ENCODE data around the gene CNTN1.

CNTN1 gene

GRCh38 chr12:40874868-40875267, 182.6 kb downstream of the CNTN1 start:
- ChIA-PET CTCF (no interaction called here), POLR2A (no interaction called here)
- 100% methylated on average over 1 of the region's 1 CpG for WGBS (ENCODE audit: insufficient coverage)
- Histone ChIP-seq H3K27me3 (replicated peaks in 2 of 5; ENCODE audit: control insufficient read depth in 4 of 5, insufficient read depth in 5 of 5, low read length in 4 of 5) (no peaks in the 10 kb centered on the region), H3K9me3 (ENCODE audit: control extremely low read depth in 1 of 5, control insufficient read depth in 4 of 5, insufficient read depth in 2 of 5, low read depth in 1 of 5, low read length in 4 of 5) (no peaks in the 10 kb centered on the region), H3K4me3 (ENCODE audit: control insufficient read depth in 1 of 7, extremely low read depth in 1 of 7, insufficient read depth in 4 of 7, low read depth in 2 of 7, low read length in 6 of 7) (no peak overlapping the region), H3K36me3 (ENCODE audit: control insufficient read depth in 4 of 4, insufficient read depth in 4 of 4, low read length in 3 of 4) (no peaks in the 10 kb centered on the region), H3K27ac (ENCODE audit: insufficient read depth in 1 of 2, low read depth in 1 of 2, low read length in 2 of 2, poor library complexity in 1 of 2, severe bottlenecking in 2 of 2) (no peak overlapping the region), H3K4me1 (ENCODE audit: control extremely low read depth in 1 of 4, control insufficient read depth in 4 of 4, insufficient read depth in 4 of 4, low read length in 3 of 4) (no peaks in the 10 kb centered on the region)
- no peak for DNase-seq

DNA sequence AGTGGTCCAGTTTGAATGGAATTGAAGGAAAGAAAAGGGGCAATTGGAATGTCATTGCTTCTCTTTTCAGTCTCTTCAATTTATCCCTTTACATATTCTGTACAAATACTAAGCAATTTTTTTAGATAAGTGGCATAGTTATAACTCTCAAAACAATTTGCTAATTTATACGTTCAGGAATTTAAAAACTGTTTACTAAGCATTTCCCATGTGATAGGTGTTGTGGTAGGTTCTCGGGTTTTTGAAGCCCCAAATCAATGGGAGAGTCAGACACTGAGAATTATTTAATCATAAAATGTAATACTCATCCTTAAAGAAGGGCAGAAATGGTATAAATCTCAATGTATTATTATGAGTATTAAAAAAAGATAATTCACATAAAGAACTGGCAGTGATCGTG, 197.1 kb downstream of the CNTN1 start:
- Histone ChIP-seq H3K27ac (ENCODE audit: insufficient read depth in 1 of 2, low read depth in 1 of 2, low read length in 2 of 2, poor library complexity in 1 of 2, severe bottlenecking in 2 of 2) (no peak overlapping the region), H3K36me3 (ENCODE audit: control insufficient read depth in 4 of 4, insufficient read depth in 4 of 4, low read length in 3 of 4) (no peaks in the 10 kb centered on the region), H3K27me3 (replicated peaks in 2 of 5; ENCODE audit: control insufficient read depth in 4 of 5, insufficient read depth in 5 of 5, low read length in 4 of 5) (no peaks in the 10 kb centered on the region), H3K9me3 (ENCODE audit: control extremely low read depth in 1 of 5, control insufficient read depth in 4 of 5, insufficient read depth in 2 of 5, low read depth in 1 of 5, low read length in 4 of 5) (no peaks in the 10 kb centered on the region), H3K4me3 (ENCODE audit: control insufficient read depth in 1 of 7, extremely low read depth in 1 of 7, insufficient read depth in 4 of 7, low read depth in 2 of 7, low read length in 6 of 7) (no peak overlapping the region), H3K4me1 (ENCODE audit: control extremely low read depth in 1 of 4, control insufficient read depth in 4 of 4, insufficient read depth in 4 of 4, low read length in 3 of 4) (no peaks in the 10 kb centered on the region)
- 100% methylated on average over 1 of the region's 3 CpGs for WGBS (ENCODE audit: insufficient coverage)
- POLR2A ChIA-PET: no interaction called here
- CTCF ChIA-PET: no interaction called here
- no peak for DNase-seq

DNA sequence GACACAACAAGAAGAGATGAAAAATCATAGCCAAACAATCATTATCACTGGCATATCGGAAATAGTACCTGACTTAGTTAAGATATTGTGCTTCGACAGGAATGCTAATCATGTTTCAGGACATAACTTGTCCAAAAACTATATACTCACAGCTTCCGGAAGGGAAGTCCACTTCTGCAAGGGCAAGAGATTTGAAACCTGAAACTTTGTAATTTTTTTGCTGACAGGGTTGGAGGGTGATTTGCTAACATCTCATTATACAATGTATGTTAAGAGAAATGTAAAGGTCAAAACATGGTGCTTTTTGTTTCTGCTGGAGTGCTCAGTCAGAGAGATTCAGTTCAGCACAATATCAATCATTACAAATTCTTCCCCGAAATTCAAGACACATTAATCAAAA, 200.3 kb downstream of the CNTN1 start:
- Histone ChIP-seq H3K27me3 (replicated peaks in 2 of 5; ENCODE audit: control insufficient read depth in 4 of 5, insufficient read depth in 5 of 5, low read length in 4 of 5) (no peaks in the 10 kb centered on the region), H3K9me3 (ENCODE audit: control extremely low read depth in 1 of 5, control insufficient read depth in 4 of 5, insufficient read depth in 2 of 5, low read depth in 1 of 5, low read length in 4 of 5) (no peaks in the 10 kb centered on the region), H3K36me3 (ENCODE audit: control insufficient read depth in 4 of 4, insufficient read depth in 4 of 4, low read length in 3 of 4) (no peaks in the 10 kb centered on the region), H3K4me1 (ENCODE audit: control extremely low read depth in 1 of 4, control insufficient read depth in 4 of 4, insufficient read depth in 4 of 4, low read length in 3 of 4) (no peaks in the 10 kb centered on the region), H3K27ac (ENCODE audit: insufficient read depth in 1 of 2, low read depth in 1 of 2, low read length in 2 of 2, poor library complexity in 1 of 2, severe bottlenecking in 2 of 2) (no peak overlapping the region), H3K4me3 (ENCODE audit: control insufficient read depth in 1 of 7, extremely low read depth in 1 of 7, insufficient read depth in 4 of 7, low read depth in 2 of 7, low read length in 6 of 7) (no peak overlapping the region)
- ChIA-PET POLR2A (no interaction called here), CTCF (no interaction called here)
- no peak for DNase-seq
- 100% methylated on average over 1 of the region's 4 CpGs for WGBS (ENCODE audit: insufficient coverage)

- H3K4me3 ChIP-seq (ENCODE audit: control insufficient read depth in 1 of 7, extremely low read depth in 1 of 7, insufficient read depth in 4 of 7, low read depth in 2 of 7, low read length in 6 of 7): no peak overlapping the region
- H3K27ac ChIP-seq (ENCODE audit: insufficient read depth in 1 of 2, low read depth in 1 of 2, low read length in 2 of 2, poor library complexity in 1 of 2, severe bottlenecking in 2 of 2): no peak overlapping the region
- ChIA-PET CTCF (no interaction called here), POLR2A (no interaction called here)
- H3K36me3 ChIP-seq (ENCODE audit: control insufficient read depth in 4 of 4, insufficient read depth in 4 of 4, low read length in 3 of 4): no peaks in the 10 kb centered on the region
- no peaks in the 10 kb centered on the region for H3K9me3 ChIP-seq (ENCODE audit: control extremely low read depth in 1 of 5, control insufficient read depth in 4 of 5, insufficient read depth in 2 of 5, low read depth in 1 of 5, low read length in 4 of 5)
- no peaks in the 10 kb centered on the region for H3K4me1 ChIP-seq (ENCODE audit: control extremely low read depth in 1 of 4, control insufficient read depth in 4 of 4, insufficient read depth in 4 of 4, low read length in 3 of 4)
- H3K27me3 ChIP-seq (replicated peaks in 2 of 5; ENCODE audit: control insufficient read depth in 4 of 5, insufficient read depth in 5 of 5, low read length in 4 of 5): peaks cover 0 to 2% (median 0%) of the 10 kb centered on the region in 5 experiments
- 96% methylated on average over 3 of the region's 3 CpGs for WGBS (ENCODE audit: insufficient coverage)
- no peak for DNase-seq
Measured at GRCh38 chr12:40898505-40898904, 206.3 kb downstream of the CNTN1 start.

- no peak for DNase-seq
- Histone ChIP-seq H3K4me1 (ENCODE audit: control extremely low read depth in 1 of 4, control insufficient read depth in 4 of 4, insufficient read depth in 4 of 4, low read length in 3 of 4) (no peaks in the 10 kb centered on the region), H3K36me3 (ENCODE audit: control insufficient read depth in 4 of 4, insufficient read depth in 4 of 4, low read length in 3 of 4) (no peaks in the 10 kb centered on the region), H3K9me3 (ENCODE audit: control extremely low read depth in 1 of 5, control insufficient read depth in 4 of 5, insufficient read depth in 2 of 5, low read depth in 1 of 5, low read length in 4 of 5) (no peaks in the 10 kb centered on the region), H3K27ac (ENCODE audit: insufficient read depth in 1 of 2, low read depth in 1 of 2, low read length in 2 of 2, poor library complexity in 1 of 2, severe bottlenecking in 2 of 2) (no peak overlapping the region), H3K27me3 (replicated peaks in 2 of 5; ENCODE audit: control insufficient read depth in 4 of 5, insufficient read depth in 5 of 5, low read length in 4 of 5) (peaks cover 0 to 2% (median 0%) of the 10 kb centered on the region in 5 experiments), H3K4me3 (ENCODE audit: control insufficient read depth in 1 of 7, extremely low read depth in 1 of 7, insufficient read depth in 4 of 7, low read depth in 2 of 7, low read length in 6 of 7) (no peak overlapping the region)
- ChIA-PET POLR2A (no interaction called here), CTCF (interaction anchor here (1.1 kb wide), 1 partner anchor 9 kb away, joined by 3 read pairs; no protein-coding TSS in a partner anchor)
- WGBS (ENCODE audit: insufficient coverage): 63% methylated on average over 1 of the region's 1 CpG
Measured at GRCh38 chr12:40903040-40903439, 210.8 kb downstream of the CNTN1 start.

- H3K36me3 ChIP-seq (ENCODE audit: control insufficient read depth in 4 of 4, insufficient read depth in 4 of 4, low read length in 3 of 4): no peaks in the 10 kb centered on the region
- peaks cover 0 to 2% (median 0%) of the 10 kb centered on the region in 5 experiments for H3K27me3 ChIP-seq (replicated peaks in 2 of 5; ENCODE audit: control insufficient read depth in 4 of 5, insufficient read depth in 5 of 5, low read length in 4 of 5)
- POLR2A ChIA-PET: no interaction called here
- WGBS (ENCODE audit: insufficient coverage): 83% methylated on average over 4 of the region's 4 CpGs
- H3K9me3 ChIP-seq (ENCODE audit: control extremely low read depth in 1 of 5, control insufficient read depth in 4 of 5, insufficient read depth in 2 of 5, low read depth in 1 of 5, low read length in 4 of 5): no peaks in the 10 kb centered on the region
- CTCF ChIA-PET: no interaction called here
- H3K27ac ChIP-seq (ENCODE audit: insufficient read depth in 1 of 2, low read depth in 1 of 2, low read length in 2 of 2, poor library complexity in 1 of 2, severe bottlenecking in 2 of 2): no peak overlapping the region
- no peak overlapping the region for H3K4me3 ChIP-seq (ENCODE audit: control insufficient read depth in 1 of 7, extremely low read depth in 1 of 7, insufficient read depth in 4 of 7, low read depth in 2 of 7, low read length in 6 of 7)
- peak in 2 of 3 donors; percentile 5 to 15 for DNase-seq
- H3K4me1 ChIP-seq (ENCODE audit: control extremely low read depth in 1 of 4, control insufficient read depth in 4 of 4, insufficient read depth in 4 of 4, low read length in 3 of 4): no peaks in the 10 kb centered on the region
Measured at GRCh38 chr12:40907115-40907527, 214.9 kb downstream of the CNTN1 start.

DNA sequence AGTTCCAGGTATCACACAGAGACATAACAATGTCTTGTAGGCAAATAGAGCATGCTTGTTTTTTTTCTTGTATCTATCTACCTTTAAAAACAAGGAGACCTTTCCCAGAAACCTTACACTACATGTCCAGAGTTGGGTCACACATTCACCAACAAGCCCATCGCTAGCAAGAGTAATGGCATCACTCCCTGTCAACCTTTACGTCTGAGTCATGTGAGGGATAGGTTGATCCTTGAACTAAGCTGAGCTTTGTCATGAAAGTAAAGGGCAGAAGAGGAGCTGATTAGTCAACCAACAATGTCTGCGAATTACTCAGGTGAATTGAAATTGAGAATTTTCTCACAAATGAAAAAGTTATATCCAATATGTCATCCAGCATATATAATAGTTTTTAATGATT, 219.4 kb downstream of the CNTN1 start:
- Histone ChIP-seq H3K4me1 (ENCODE audit: control extremely low read depth in 1 of 4, control insufficient read depth in 4 of 4, insufficient read depth in 4 of 4, low read length in 3 of 4) (no peaks in the 10 kb centered on the region), H3K27ac (ENCODE audit: insufficient read depth in 1 of 2, low read depth in 1 of 2, low read length in 2 of 2, poor library complexity in 1 of 2, severe bottlenecking in 2 of 2) (no peak overlapping the region), H3K27me3 (replicated peaks in 2 of 5; ENCODE audit: control insufficient read depth in 4 of 5, insufficient read depth in 5 of 5, low read length in 4 of 5) (no peaks in the 10 kb centered on the region), H3K36me3 (ENCODE audit: control insufficient read depth in 4 of 4, insufficient read depth in 4 of 4, low read length in 3 of 4) (no peaks in the 10 kb centered on the region), H3K9me3 (ENCODE audit: control extremely low read depth in 1 of 5, control insufficient read depth in 4 of 5, insufficient read depth in 2 of 5, low read depth in 1 of 5, low read length in 4 of 5) (no peaks in the 10 kb centered on the region), H3K4me3 (ENCODE audit: control insufficient read depth in 1 of 7, extremely low read depth in 1 of 7, insufficient read depth in 4 of 7, low read depth in 2 of 7, low read length in 6 of 7) (no peak overlapping the region)
- CTCF ChIA-PET: interaction anchor here (0.6 kb wide), 1 partner anchor 27 kb away, joined by 3 read pairs; no protein-coding TSS in a partner anchor
- DNase-seq: no peak
- WGBS (ENCODE audit: insufficient coverage): no CpG with 5 or more reads among the region's 3 CpGs
- POLR2A ChIA-PET: no interaction called here

All from common myeloid progenitor, CD34-positive (primary cell).